Measurements from ENCODE around the gene DCUN1D3.

The DCUN1D3 gene

DNA sequence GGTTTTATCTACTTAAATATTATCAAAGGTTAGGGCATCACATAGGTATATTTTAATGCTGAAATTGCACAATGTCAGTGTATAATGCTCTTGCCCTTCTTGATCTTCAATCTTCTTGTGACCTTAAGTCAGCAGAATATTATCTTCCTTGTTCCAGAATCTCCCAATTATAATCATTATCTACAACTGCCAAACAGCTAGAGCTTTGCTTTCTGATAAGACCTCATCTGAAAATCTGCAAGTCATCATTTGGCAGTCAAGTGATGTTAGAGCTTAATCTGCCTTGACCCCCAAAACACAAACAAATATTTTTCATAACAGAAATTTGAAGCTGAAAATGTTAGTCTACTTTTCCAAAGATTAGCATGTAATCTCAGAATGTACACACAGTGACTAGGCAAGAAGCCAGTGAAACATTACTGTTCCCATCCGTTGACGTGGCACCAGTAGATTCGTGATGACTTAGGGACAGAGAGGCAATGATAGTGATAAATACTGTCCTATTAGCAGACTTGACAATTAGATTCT, 74.1 kb downstream of the DCUN1D3 start:
- peaks cover 17 to 35% (median 25%) of the 10 kb centered on the region in 4 experiments for H3K4me1 ChIP-seq (ENCODE audit: control extremely low read depth in 1 of 4, control insufficient read depth in 4 of 4, insufficient read depth in 4 of 4, low read length in 3 of 4)
- H3K27ac ChIP-seq (ENCODE audit: insufficient read depth in 1 of 2, low read depth in 1 of 2, low read length in 2 of 2, poor library complexity in 1 of 2, severe bottlenecking in 2 of 2) = peak overlapping the region in 1 of 2 experiments; percentile 67
- no peaks in the 10 kb centered on the region for H3K9me3 ChIP-seq (ENCODE audit: control extremely low read depth in 1 of 5, control insufficient read depth in 4 of 5, insufficient read depth in 2 of 5, low read depth in 1 of 5, low read length in 4 of 5)
- H3K27me3 ChIP-seq (replicated peaks in 2 of 5; ENCODE audit: control insufficient read depth in 4 of 5, insufficient read depth in 5 of 5, low read length in 4 of 5) = no peaks in the 10 kb centered on the region
- peak; percentile 25 to 78 (median 59) for DNase-seq
- ChIA-PET CTCF (interaction anchor here (0.7 to 3.7 kb wide), 5 partner anchors 12 to 27 kb away, joined by 4 to 18 read pairs (median 4); partner anchors contain the start of genes ERI2 and REXO5), POLR2A (interaction anchor here (0.9 kb wide), 1 partner anchor 18 kb away, joined by 3 read pairs; no protein-coding TSS in a partner anchor)
- peaks cover 13 to 67% (median 33%) of the 10 kb centered on the region in 4 experiments for H3K36me3 ChIP-seq (ENCODE audit: control insufficient read depth in 4 of 4, insufficient read depth in 4 of 4, low read length in 3 of 4)
- H3K4me3 ChIP-seq (ENCODE audit: control insufficient read depth in 1 of 7, extremely low read depth in 1 of 7, insufficient read depth in 4 of 7, low read depth in 2 of 7, low read length in 6 of 7) = no peak overlapping the region
- 51% methylated on average over 3 of the region's 3 CpGs for WGBS (ENCODE audit: insufficient coverage)

DNA sequence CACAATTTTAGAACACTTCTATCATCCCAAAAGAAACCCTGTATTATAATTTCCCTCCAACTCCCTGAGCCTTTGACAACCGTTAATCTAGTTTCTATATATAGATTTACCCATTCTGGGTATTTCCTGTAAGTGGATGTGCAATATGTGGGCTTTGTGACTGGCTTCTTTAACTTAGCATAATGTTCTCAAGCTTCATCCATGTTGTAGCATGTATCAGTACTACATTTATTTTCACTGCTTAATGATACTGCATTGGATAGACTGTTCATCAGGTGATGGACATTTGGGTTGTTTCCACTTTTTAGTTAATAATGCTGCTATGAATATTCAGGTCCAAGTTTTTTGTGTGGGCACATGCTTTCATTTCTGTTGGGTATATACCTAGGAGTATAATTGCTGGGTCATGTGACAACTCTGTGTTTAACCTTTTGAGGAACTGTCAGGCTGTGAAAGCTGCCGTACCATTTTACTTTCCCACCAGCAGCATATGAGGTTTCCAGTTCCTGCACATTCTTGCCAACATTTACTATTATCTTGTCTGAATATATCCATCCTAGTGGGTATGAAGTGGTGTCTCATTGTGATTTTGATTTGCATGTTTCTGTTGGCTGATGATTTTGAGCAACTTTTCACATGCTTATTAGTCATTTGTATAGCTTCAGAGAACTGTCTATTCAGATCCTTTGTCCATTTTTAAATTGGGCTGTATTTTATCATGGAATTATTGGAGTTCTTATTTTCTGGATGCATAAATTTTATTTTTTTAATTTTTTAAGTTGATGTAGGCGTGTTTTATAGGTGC, 77.4 kb downstream of the DCUN1D3 start:
- Histone ChIP-seq H3K9me3 (ENCODE audit: control extremely low read depth in 1 of 5, control insufficient read depth in 4 of 5, insufficient read depth in 2 of 5, low read depth in 1 of 5, low read length in 4 of 5) (no peaks in the 10 kb centered on the region), H3K27ac (ENCODE audit: insufficient read depth in 1 of 2, low read depth in 1 of 2, low read length in 2 of 2, poor library complexity in 1 of 2, severe bottlenecking in 2 of 2) (no peak overlapping the region), H3K27me3 (replicated peaks in 2 of 5; ENCODE audit: control insufficient read depth in 4 of 5, insufficient read depth in 5 of 5, low read length in 4 of 5) (no peaks in the 10 kb centered on the region), H3K4me1 (ENCODE audit: control extremely low read depth in 1 of 4, control insufficient read depth in 4 of 4, insufficient read depth in 4 of 4, low read length in 3 of 4) (peaks cover 17 to 35% (median 25%) of the 10 kb centered on the region in 4 experiments), H3K36me3 (ENCODE audit: control insufficient read depth in 4 of 4, insufficient read depth in 4 of 4, low read length in 3 of 4) (peaks cover 12 to 73% (median 31%) of the 10 kb centered on the region in 4 experiments), H3K4me3 (ENCODE audit: control insufficient read depth in 1 of 7, extremely low read depth in 1 of 7, insufficient read depth in 4 of 7, low read depth in 2 of 7, low read length in 6 of 7) (peak overlapping the region in 1 of 7 experiments; percentile 37)
- peak in 1 of 3 donors; percentile 46 for DNase-seq
- ChIA-PET POLR2A (no interaction called here), CTCF (interaction anchor here (1.0 to 3.7 kb wide), 4 partner anchors 9 to 30 kb away, joined by 3 to 18 read pairs (median 3); no protein-coding TSS in a partner anchor)
- WGBS (ENCODE audit: insufficient coverage) = no CpG with 5 or more reads among the region's 3 CpGs

DNA sequence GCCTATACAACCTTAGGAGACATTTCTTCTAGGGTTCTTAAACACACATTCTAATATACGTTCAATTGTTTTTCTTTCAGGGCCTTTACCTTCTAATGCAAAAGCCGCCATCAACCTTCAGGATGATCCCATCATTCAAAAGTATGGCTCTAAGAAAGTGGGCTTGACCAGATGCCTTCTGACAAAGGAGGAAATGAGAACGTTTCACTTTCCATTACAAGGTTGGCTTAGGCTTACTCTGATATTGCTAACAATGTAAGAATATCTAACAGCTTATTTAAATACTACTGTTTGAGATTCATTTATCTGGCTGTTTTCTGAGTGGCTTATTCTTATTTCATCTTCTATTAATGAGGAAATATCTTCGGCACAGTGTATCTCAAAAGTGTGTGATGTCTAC, 78.5 kb downstream of the DCUN1D3 start:
- POLR2A ChIA-PET = no interaction called here
- WGBS (ENCODE audit: insufficient coverage) = 74% methylated on average over 2 of the region's 4 CpGs
- H3K4me1 ChIP-seq (ENCODE audit: control extremely low read depth in 1 of 4, control insufficient read depth in 4 of 4, insufficient read depth in 4 of 4, low read length in 3 of 4) = peaks cover 19 to 35% (median 25%) of the 10 kb centered on the region in 4 experiments

DNA sequence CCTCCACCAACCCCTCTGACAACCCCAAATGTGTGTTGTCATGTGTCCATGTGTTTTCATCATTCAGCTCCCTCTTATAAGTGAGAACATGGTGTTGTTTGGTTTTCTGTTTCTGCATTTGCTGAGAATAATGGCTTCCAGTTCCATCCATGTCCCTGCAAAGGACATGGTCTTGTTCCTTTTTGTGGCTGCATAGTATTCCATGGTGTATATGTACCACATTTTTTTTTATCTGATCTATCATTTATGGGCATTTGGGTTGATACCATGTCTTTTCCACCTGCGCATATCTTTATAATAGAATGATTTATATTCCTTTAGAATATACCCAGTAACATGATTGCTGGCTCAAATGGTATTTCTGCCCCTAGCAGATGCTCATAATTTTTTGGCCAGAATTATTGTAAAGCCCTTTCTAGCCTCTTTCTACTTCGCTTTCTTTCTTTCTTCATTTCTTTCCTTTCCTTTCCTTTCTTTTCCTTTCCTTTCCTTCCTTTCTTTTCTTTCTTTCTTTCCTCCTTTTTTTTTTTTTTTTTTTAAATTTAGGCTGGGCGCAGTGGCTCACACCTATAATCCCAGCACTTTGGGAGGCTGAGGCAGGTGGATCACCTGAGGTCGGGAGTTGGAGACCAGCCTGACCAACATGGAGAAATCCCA, 81.1 kb downstream of the DCUN1D3 start:
- WGBS (ENCODE audit: insufficient coverage) = 90% methylated on average over 2 of the region's 4 CpGs
- Histone ChIP-seq H3K4me3 (ENCODE audit: control insufficient read depth in 1 of 7, extremely low read depth in 1 of 7, insufficient read depth in 4 of 7, low read depth in 2 of 7, low read length in 6 of 7) (no peak overlapping the region), H3K27ac (ENCODE audit: insufficient read depth in 1 of 2, low read depth in 1 of 2, low read length in 2 of 2, poor library complexity in 1 of 2, severe bottlenecking in 2 of 2) (no peak overlapping the region), H3K36me3 (ENCODE audit: control insufficient read depth in 4 of 4, insufficient read depth in 4 of 4, low read length in 3 of 4) (peaks cover 6 to 69% (median 26%) of the 10 kb centered on the region in 4 experiments), H3K4me1 (ENCODE audit: control extremely low read depth in 1 of 4, control insufficient read depth in 4 of 4, insufficient read depth in 4 of 4, low read length in 3 of 4) (peaks cover 26 to 50% (median 34%) of the 10 kb centered on the region in 4 experiments), H3K9me3 (ENCODE audit: control extremely low read depth in 1 of 5, control insufficient read depth in 4 of 5, insufficient read depth in 2 of 5, low read depth in 1 of 5, low read length in 4 of 5) (no peaks in the 10 kb centered on the region), H3K27me3 (replicated peaks in 2 of 5; ENCODE audit: control insufficient read depth in 4 of 5, insufficient read depth in 5 of 5, low read length in 4 of 5) (no peaks in the 10 kb centered on the region)
- DNase-seq = no peak
- POLR2A ChIA-PET = no interaction called here
- CTCF ChIA-PET = interaction anchor here (1.1 to 1.5 kb wide), 3 partner anchors 13 to 265 kb away, joined by 3 to 6 read pairs (median 4); partner anchors contain the start of genes ERI2 and REXO5

More for the DNA sequence above, 78.5 kb downstream of the DCUN1D3 start:
- Histone ChIP-seq H3K36me3 (ENCODE audit: control insufficient read depth in 4 of 4, insufficient read depth in 4 of 4, low read length in 3 of 4) (peaks cover 12 to 74% (median 30%) of the 10 kb centered on the region in 4 experiments), H3K27me3 (replicated peaks in 2 of 5; ENCODE audit: control insufficient read depth in 4 of 5, insufficient read depth in 5 of 5, low read length in 4 of 5) (no peaks in the 10 kb centered on the region), H3K9me3 (ENCODE audit: control extremely low read depth in 1 of 5, control insufficient read depth in 4 of 5, insufficient read depth in 2 of 5, low read depth in 1 of 5, low read length in 4 of 5) (no peaks in the 10 kb centered on the region), H3K27ac (ENCODE audit: insufficient read depth in 1 of 2, low read depth in 1 of 2, low read length in 2 of 2, poor library complexity in 1 of 2, severe bottlenecking in 2 of 2) (no peak overlapping the region), H3K4me3 (ENCODE audit: control insufficient read depth in 1 of 7, extremely low read depth in 1 of 7, insufficient read depth in 4 of 7, low read depth in 2 of 7, low read length in 6 of 7) (no peak overlapping the region)
- no peak for DNase-seq
- CTCF ChIA-PET = interaction anchor here (1.2 to 1.5 kb wide), 2 partner anchors 9 to 13 kb away, joined by 3 read pairs; no protein-coding TSS in a partner anchor

DNA sequence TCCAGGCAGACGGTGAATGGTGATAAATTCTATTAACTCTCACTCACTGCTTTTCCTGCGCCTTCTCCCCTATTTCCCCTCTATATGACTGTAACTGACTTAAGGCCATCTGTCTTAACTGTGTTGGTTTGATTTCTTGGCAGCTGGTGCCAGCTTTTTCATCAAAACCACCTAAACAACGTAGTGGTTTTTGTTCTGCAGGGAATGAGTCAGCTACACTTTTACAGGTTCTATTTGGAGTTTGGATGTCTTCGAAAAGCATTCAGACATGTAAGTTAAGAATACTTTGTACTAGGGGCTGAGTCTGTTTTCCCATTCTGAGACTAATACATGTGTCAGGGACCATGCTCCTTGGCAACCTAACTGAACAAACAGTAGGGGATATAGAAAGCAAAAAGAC, 85.4 kb downstream of the DCUN1D3 start:
- Histone ChIP-seq H3K36me3 (ENCODE audit: control insufficient read depth in 4 of 4, insufficient read depth in 4 of 4, low read length in 3 of 4) (peaks cover 3 to 64% (median 23%) of the 10 kb centered on the region in 4 experiments), H3K27ac (ENCODE audit: insufficient read depth in 1 of 2, low read depth in 1 of 2, low read length in 2 of 2, poor library complexity in 1 of 2, severe bottlenecking in 2 of 2) (peak overlapping the region in 1 of 2 experiments; percentile 23), H3K9me3 (ENCODE audit: control extremely low read depth in 1 of 5, control insufficient read depth in 4 of 5, insufficient read depth in 2 of 5, low read depth in 1 of 5, low read length in 4 of 5) (no peaks in the 10 kb centered on the region), H3K4me3 (ENCODE audit: control insufficient read depth in 1 of 7, extremely low read depth in 1 of 7, insufficient read depth in 4 of 7, low read depth in 2 of 7, low read length in 6 of 7) (peak overlapping the region in 2 of 7 experiments; percentile 43), H3K27me3 (replicated peaks in 2 of 5; ENCODE audit: control insufficient read depth in 4 of 5, insufficient read depth in 5 of 5, low read length in 4 of 5) (no peaks in the 10 kb centered on the region), H3K4me1 (ENCODE audit: control extremely low read depth in 1 of 4, control insufficient read depth in 4 of 4, insufficient read depth in 4 of 4, low read length in 3 of 4) (peaks cover 8 to 58% (median 30%) of the 10 kb centered on the region in 4 experiments)
- ChIA-PET POLR2A (no interaction called here), CTCF (interaction anchor here (0.9 to 7.0 kb wide), 5 partner anchors 10 to 124 kb away, joined by 3 to 41 read pairs (median 3); no protein-coding TSS in a partner anchor)
- peak; percentile 67 to 96 (median 94) for DNase-seq
- WGBS (ENCODE audit: insufficient coverage) = 0% methylated on average over 1 of the region's 4 CpGs

DNA sequence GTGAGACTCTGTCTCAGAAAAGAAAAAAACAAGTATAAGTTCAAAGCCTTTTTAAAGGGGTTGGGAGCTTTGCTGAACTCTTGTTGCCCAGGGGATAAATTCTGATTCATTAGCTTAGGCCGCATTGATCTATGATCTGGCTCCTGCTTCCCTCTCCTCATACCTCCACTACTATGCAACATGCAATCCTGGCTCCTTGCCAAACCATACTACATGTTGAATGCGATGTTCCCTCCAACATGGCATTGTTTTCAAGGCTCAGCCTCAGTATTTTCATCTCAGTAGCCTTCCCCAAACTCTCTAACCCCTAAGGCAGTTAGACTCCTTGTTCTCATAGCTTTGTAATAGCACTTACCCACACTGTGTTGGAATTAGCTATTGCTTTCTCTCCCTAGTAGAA, 87.6 kb downstream of the DCUN1D3 start:
- CTCF ChIA-PET = interaction anchor here (1.0 to 7.0 kb wide), 4 partner anchors 8 to 34 kb away, joined by 3 to 41 read pairs (median 11); no protein-coding TSS in a partner anchor
- H3K4me3 ChIP-seq (ENCODE audit: control insufficient read depth in 1 of 7, extremely low read depth in 1 of 7, insufficient read depth in 4 of 7, low read depth in 2 of 7, low read length in 6 of 7) = no peak overlapping the region
- H3K27ac ChIP-seq (ENCODE audit: insufficient read depth in 1 of 2, low read depth in 1 of 2, low read length in 2 of 2, poor library complexity in 1 of 2, severe bottlenecking in 2 of 2) = no peak overlapping the region
- no peaks in the 10 kb centered on the region for H3K27me3 ChIP-seq (replicated peaks in 2 of 5; ENCODE audit: control insufficient read depth in 4 of 5, insufficient read depth in 5 of 5, low read length in 4 of 5)
- peaks cover 0 to 45% (median 12%) of the 10 kb centered on the region in 4 experiments for H3K36me3 ChIP-seq (ENCODE audit: control insufficient read depth in 4 of 4, insufficient read depth in 4 of 4, low read length in 3 of 4)
- POLR2A ChIA-PET = no interaction called here
- WGBS (ENCODE audit: insufficient coverage) = 80% methylated on average over 2 of the region's 2 CpGs
- DNase-seq = no peak
- H3K9me3 ChIP-seq (ENCODE audit: control extremely low read depth in 1 of 5, control insufficient read depth in 4 of 5, insufficient read depth in 2 of 5, low read depth in 1 of 5, low read length in 4 of 5) = no peaks in the 10 kb centered on the region
- H3K4me1 ChIP-seq (ENCODE audit: control extremely low read depth in 1 of 4, control insufficient read depth in 4 of 4, insufficient read depth in 4 of 4, low read length in 3 of 4) = peaks cover 8 to 79% (median 47%) of the 10 kb centered on the region in 4 experiments

Measured in common myeloid progenitor, CD34-positive (primary cell).